Caco-2 (cell line): ENCODE measurements around the gene CLEC4C. TPM values are rescaled to one million over a fixed set of nuclear protein-coding genes. Genes with fewer than 3 reads are reported as not detected.
A peak's percentile ranks its signal among the peaks of the same experiment; 100 is the strongest.

Experiments used
- BruUV-seq: library from RNA; stranded (reverse); fragments of 400-500 nt; replicated peaks from 2 replicates; lab custom pipeline; 2021; lab: Mats Ljungman, UMichigan
- CTCF ChIA-PET: fragments of 300-600 bp; sonication (Branson Sonifier 250); formaldehyde crosslinking; loops from one replicate; lab custom pipeline; 2022; ENCODE audit warnings: antibody characterized with exemption; lab: Charles Lee
- POLR2A ChIA-PET: fragments of 300-600 bp; sonication (Branson Sonifier 250); formaldehyde crosslinking; loops from one replicate; lab custom pipeline; 2022; ENCODE audit warnings: antibody characterized with exemption; lab: Charles Lee
- DNase-seq, 2 experiments: peaks; one replicate each; pipeline versions ENCODE4 v3.0.0 to v3.0.0-alpha.2; 2020 to 2022
- H3K27me3 ChIP-seq: replicated peaks from 2 replicates; pipeline ENCODE4 v1.6.0; 2011; ENCODE audit warnings: low read length; ENCODE audit not compliant: control insufficient read depth, insufficient read depth
- H3K36me3 ChIP-seq: 2 replicates; pipeline ENCODE4 v1.5.1; 2011; ENCODE audit warnings: low read length; ENCODE audit not compliant: control insufficient read depth, insufficient read depth
- H3K4me1 ChIP-seq: fragments of 250-450 bp; sonication (Bioruptor Pico); 2 replicates; pipeline ENCODE4 v1.5.1; 2020; ENCODE audit warnings: mild to moderate bottlenecking
- H3K4me3 ChIP-seq: 2 replicates; pipeline ENCODE4 v1.5.1; 2011; ENCODE audit warnings: low read depth, mild to moderate bottlenecking, control low read depth, low read length
- H3K9me3 ChIP-seq: fragments of 250-450 bp; sonication (Bioruptor Pico); 2 replicates; pipeline ENCODE4 v1.5.1; 2020; ENCODE audit warnings: mild to moderate bottlenecking, moderate library complexity
- H3K27ac Mint-ChIP-seq: one replicate; pipeline ENCODE4 v1.8.0; 2022; ENCODE audit warnings: mixed read lengths; ENCODE audit not compliant: unreplicated experiment
- H3K27me3 Mint-ChIP-seq: one replicate; pipeline ENCODE4 v1.8.0; 2022; ENCODE audit warnings: mixed read lengths; ENCODE audit not compliant: insufficient read depth, unreplicated experiment
- H3K36me3 Mint-ChIP-seq: one replicate; pipeline ENCODE4 v1.8.0; 2022; ENCODE audit warnings: mild to moderate bottlenecking, mixed read lengths; ENCODE audit not compliant: insufficient read depth, unreplicated experiment
- H3K4me1 Mint-ChIP-seq: one replicate; pipeline ENCODE4 v1.8.0; 2022; ENCODE audit warnings: low read depth, mixed read lengths; ENCODE audit not compliant: unreplicated experiment
- H3K4me3 Mint-ChIP-seq: one replicate; pipeline ENCODE4 v1.8.0; 2022; ENCODE audit warnings: mild to moderate bottlenecking, moderate library complexity, mixed read lengths; ENCODE audit not compliant: unreplicated experiment
- H3K9me3 Mint-ChIP-seq: one replicate; pipeline ENCODE4 v1.8.0; 2022; ENCODE audit warnings: mixed read lengths; ENCODE audit not compliant: unreplicated experiment
- CTCF ChIP-seq, 2 experiments: fragments of 200-600 bp in 1 of 2; IDR thresholded peaks; 1 replicate in 1 of 2; 2 replicates in 1 of 2; pipeline versions ENCODE4 v1.5.1 to v1.8.0; 2011 to 2022; ENCODE audit warnings: antibody characterized with exemption in 1 of 2, control low read depth in 1 of 2, inconsistent platforms in 1 of 2, low read depth in 1 of 2, low read length in 1 of 2, mild to moderate bottlenecking in 1 of 2, moderate library complexity in 1 of 2; ENCODE audit not compliant: insufficient read depth in 1 of 2, severe bottlenecking in 1 of 2, unreplicated experiment in 1 of 2
- intact Hi-C: fragments of 100-400 bp; cut with micrococcal nuclease; formaldehyde crosslinking; loops from one replicate; pipeline ENCODE4 v1.10.0; 2022; ENCODE audit not compliant: unreplicated experiment
- total RNA-seq: library from RNA; stranded (reverse); gene quantifications from 2 replicates; pipeline ENCODE4 v1.2.3, GENCODE V29; 2022

Gene CLEC4C
- total RNA-seq, 1 experiment from 2014 or later, result not detected

GRCh38 chr12:7709969-7710675 is 37.1 kb downstream of the CLEC4C start:
- H3K36me3 Mint-ChIP-seq, result peaks cover 29% of the 10 kb centered on the region
- H3K9me3 Mint-ChIP-seq, result peaks cover 10% of the 10 kb centered on the region
- ChIA-PET POLR2A (interaction anchor here (0.5 to 0.8 kb wide), 3 partner anchors 14 to 944 kb away, joined by 3 to 4 read pairs (median 3); partner anchors contain the start of genes GDF3 and PTMS), CTCF (interaction anchor here (0.6 to 1.1 kb wide), 4 partner anchors 13 to 134 kb away, joined by 3 read pairs; no protein-coding TSS in a partner anchor)
- H3K4me1 ChIP-seq, result peaks cover 50% of the 10 kb centered on the region
- peak; percentile 83 to 86 for DNase-seq
- H3K27ac Mint-ChIP-seq, result peak overlapping the region; percentile 96
- no peaks in the 10 kb centered on the region for H3K27me3 ChIP-seq
- H3K36me3 ChIP-seq, result peaks cover 1% of the 10 kb centered on the region; the same call in 1 of the 2 replicates
- no peaks in the 10 kb centered on the region for H3K27me3 Mint-ChIP-seq
- no peaks in the 10 kb centered on the region for H3K9me3 ChIP-seq
- intact Hi-C loops, result loop anchor here (5.0 kb wide), 2 partner anchors 142 to 282 kb away; no protein-coding TSS in a partner anchor
- peaks cover 54% of the 10 kb centered on the region for H3K4me1 Mint-ChIP-seq
- no peak for TF ChIP-seq CTCF (IDR thresholded peaks at IDR 0.05; ENCODE audit: insufficient read depth in 1 of 2, low read depth in 1 of 2, low read length in 1 of 2, severe bottlenecking in 1 of 2, unreplicated experiment in 1 of 2)
- H3K4me3 ChIP-seq, result no peak overlapping the region
- no TSS peak for BruUV-seq
- H3K4me3 Mint-ChIP-seq, result peak overlapping the region; percentile 81

GRCh38 chr12:7705846-7706245 is 41.3 kb downstream of the CLEC4C start:
- Histone ChIP-seq H3K4me1 (peaks cover 58% of the 10 kb centered on the region), H3K27me3 (no peaks in the 10 kb centered on the region), H3K9me3 (no peaks in the 10 kb centered on the region), H3K4me3 (peak overlapping the region; percentile 43), H3K36me3 (peaks cover 1% of the 10 kb centered on the region; the same call in 1 of the 2 replicates)
- intact Hi-C loops, result loop anchor here (1.0 to 5.0 kb wide), 6 partner anchors 29 to 320 kb away; no protein-coding TSS in a partner anchor
- peak; percentile 96 to 98 for DNase-seq
- Mint-ChIP-seq H3K4me1 (peaks cover 45% of the 10 kb centered on the region), H3K27me3 (no peaks in the 10 kb centered on the region), H3K27ac (peak overlapping the region; percentile 99), H3K36me3 (peaks cover 30% of the 10 kb centered on the region), H3K4me3 (peak overlapping the region; percentile 81), H3K9me3 (no peaks in the 10 kb centered on the region)
- POLR2A ChIA-PET, result interaction anchor here (0.5 to 1.9 kb wide), 12 partner anchors 9 to 265 kb away, joined by 3 to 12 read pairs (median 4); partner anchors contain the start of gene SLC2A3
- CTCF ChIA-PET, result interaction anchor here (0.5 to 2.6 kb wide), 12 partner anchors 9 to 212 kb away, joined by 3 to 28 read pairs (median 5); no protein-coding TSS in a partner anchor
- BruUV-seq, result no TSS peak
- no peak for TF ChIP-seq CTCF (IDR thresholded peaks at IDR 0.05; ENCODE audit: insufficient read depth in 1 of 2, low read depth in 1 of 2, low read length in 1 of 2, severe bottlenecking in 1 of 2, unreplicated experiment in 1 of 2)

GRCh38 chr12:7695566-7696197 is 51.5 kb downstream of the CLEC4C start, which contains the start of gene GDF3:
TSS of gene GDF3 (minus strand) at chr12:7695775. CDS start at chr12:7695728, 47 bp downstream.
- intact Hi-C loops, result no loop called here
- DNase-seq, result no peak
- ChIA-PET POLR2A (interaction anchor here (1.0 to 1.3 kb wide), 2 partner anchors 10 to 14 kb away, joined by 3 to 4 read pairs; no protein-coding TSS in a partner anchor), CTCF (no interaction called here)
- Mint-ChIP-seq H3K36me3 (no peaks in the 10 kb centered on the region), H3K27me3 (no peaks in the 10 kb centered on the region), H3K4me3 (no peak within 1 kb of the TSS), H3K4me1 (peaks cover 27% of the 10 kb centered on the region), H3K27ac (peak within 1 kb of the TSS; percentile 21), H3K9me3 (no peaks in the 10 kb centered on the region)
- Histone ChIP-seq H3K9me3 (no peaks in the 10 kb centered on the region), H3K4me1 (peaks cover 6% of the 10 kb centered on the region), H3K4me3 (no peak within 1 kb of the TSS), H3K36me3 (no peaks in the 10 kb centered on the region), H3K27me3 (no peaks in the 10 kb centered on the region)
- TF ChIP-seq CTCF (IDR thresholded peaks at IDR 0.05; ENCODE audit: insufficient read depth in 1 of 2, low read depth in 1 of 2, low read length in 1 of 2, severe bottlenecking in 1 of 2, unreplicated experiment in 1 of 2), result no peak
- no TSS peak for BruUV-seq
